BE2C (cell line): ENCODE measurements around the gene L3MBTL3.

ENCODE experiments used
- DNase-seq: peaks from one replicate; pipeline ENCODE4 v3.0.0-alpha.2; 2020
- H3K27me3 ChIP-seq: fragments of 250-450 bp; sonication (Bioruptor Pico); 2 replicates; pipeline ENCODE4 v1.5.1; 2020; ENCODE audit warnings: mild to moderate bottlenecking
- H3K36me3 ChIP-seq: fragments of 250-450 bp; sonication (Bioruptor Pico); 2 replicates; pipeline ENCODE4 v1.5.1; 2020; ENCODE audit warnings: mild to moderate bottlenecking
- H3K4me1 ChIP-seq: fragments of 250-450 bp; sonication (Bioruptor Pico); 2 replicates; pipeline ENCODE4 v1.5.1; 2020
- H3K4me3 ChIP-seq: 2 replicates; pipeline ENCODE4 v1.5.1; 2011; ENCODE audit warnings: low read depth, low read length
- H3K9me3 ChIP-seq: fragments of 250-450 bp; sonication (Bioruptor Pico); 2 replicates; pipeline ENCODE4 v1.5.1; 2020
- CTCF ChIP-seq: IDR thresholded peaks from 2 replicates; pipeline ENCODE4 v1.5.1; 2012; ENCODE audit warnings: mild to moderate bottlenecking, low read depth, low read length

The L3MBTL3 gene

DNA sequence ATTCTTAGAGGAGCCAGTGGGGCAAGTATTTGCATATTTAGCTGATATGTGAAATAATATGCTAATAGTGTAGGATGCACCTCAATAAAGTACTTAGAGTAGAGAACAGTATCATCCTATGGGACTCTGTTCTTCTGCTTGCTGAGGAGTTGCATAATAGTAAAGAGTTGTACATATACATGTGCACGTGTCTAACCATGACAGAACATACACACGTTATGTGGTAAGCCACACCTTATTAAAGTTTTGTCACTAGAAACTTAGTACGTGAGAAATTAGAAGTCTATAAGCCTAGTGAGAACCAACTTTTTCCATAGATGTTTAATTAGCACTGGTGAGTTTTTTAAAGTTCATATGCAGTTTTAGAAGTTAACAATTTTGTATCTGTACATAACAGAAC lies 80.7 kb downstream of the L3MBTL3 start:
- Histone ChIP-seq H3K9me3 (no peaks in the 10 kb centered on the region), H3K4me3 (no peak overlapping the region), H3K4me1 (no peaks in the 10 kb centered on the region), H3K36me3 (no peaks in the 10 kb centered on the region), H3K27me3 (no peaks in the 10 kb centered on the region)
- TF ChIP-seq CTCF, result no peak
- no peak for DNase-seq

DNA sequence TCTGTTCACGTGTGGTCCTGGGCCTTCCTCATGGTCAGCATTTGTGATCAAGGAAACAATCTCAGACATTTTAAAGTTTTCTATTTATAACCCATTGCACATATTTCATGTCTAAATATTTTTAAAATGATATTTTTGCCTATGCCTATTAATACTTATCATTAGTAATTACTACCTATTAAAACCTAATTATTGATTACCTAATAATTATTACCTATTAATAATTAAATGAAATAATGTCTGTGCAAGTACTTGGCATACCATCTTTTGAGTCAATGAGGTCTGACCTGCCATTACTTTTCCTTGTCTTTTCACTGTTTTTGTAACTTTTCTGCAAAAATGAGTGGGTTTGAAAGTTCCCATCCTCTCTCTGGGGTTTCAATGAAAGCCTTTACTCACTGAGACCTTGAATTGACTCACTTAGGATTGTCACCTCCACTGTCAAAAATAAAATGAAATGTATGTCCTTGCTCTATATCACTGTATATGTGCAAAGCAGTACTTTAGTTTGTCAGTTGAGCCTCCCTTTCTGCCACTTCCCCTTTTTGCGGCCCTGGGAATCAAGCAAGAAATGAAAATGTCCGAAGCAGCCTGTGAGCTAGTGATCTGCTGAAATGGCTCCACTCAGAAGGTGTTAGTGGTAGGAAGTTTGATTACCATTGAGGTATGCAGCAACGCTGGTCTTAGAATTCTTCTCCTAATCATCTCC lies 87.8 kb downstream of the L3MBTL3 start:
- Histone ChIP-seq H3K4me1 (no peaks in the 10 kb centered on the region), H3K4me3 (no peak overlapping the region), H3K9me3 (no peaks in the 10 kb centered on the region), H3K36me3 (no peaks in the 10 kb centered on the region), H3K27me3 (no peaks in the 10 kb centered on the region)
- DNase-seq, result no peak
- no peak for TF ChIP-seq CTCF

DNA sequence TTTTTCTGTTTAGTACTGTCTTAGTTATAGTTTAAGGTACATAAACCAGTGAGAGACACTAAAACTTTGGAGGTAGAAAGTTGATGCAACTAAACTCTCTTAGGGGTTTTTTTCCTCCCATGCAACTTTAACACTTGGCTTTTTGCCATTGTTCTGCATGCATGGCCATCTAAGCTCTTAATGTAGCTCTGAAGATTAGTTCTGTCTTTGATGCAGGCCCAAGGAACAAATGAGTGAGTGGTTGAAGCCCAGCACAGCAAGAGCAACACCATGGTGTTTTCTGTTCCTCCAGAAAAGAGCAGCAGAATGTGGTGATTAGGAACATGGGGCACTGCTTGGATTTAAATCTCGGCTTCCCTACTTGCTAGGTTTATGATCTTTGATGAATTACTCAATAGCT lies 89.3 kb downstream of the L3MBTL3 start:
- Histone ChIP-seq H3K9me3 (no peaks in the 10 kb centered on the region), H3K27me3 (no peaks in the 10 kb centered on the region), H3K4me3 (no peak overlapping the region), H3K4me1 (no peaks in the 10 kb centered on the region), H3K36me3 (no peaks in the 10 kb centered on the region)
- no peak for TF ChIP-seq CTCF
- DNase-seq, result no peak

- H3K27me3 ChIP-seq, result no peaks in the 10 kb centered on the region
- H3K36me3 ChIP-seq, result no peaks in the 10 kb centered on the region
- H3K9me3 ChIP-seq, result no peaks in the 10 kb centered on the region
- no peak for TF ChIP-seq CTCF
- DNase-seq, result no peak
- H3K4me3 ChIP-seq, result no peak overlapping the region
- H3K4me1 ChIP-seq, result peaks cover 2% of the 10 kb centered on the region; the same call in 1 of the 2 replicates
Observed at GRCh38 chr6:130111031-130111430, 92.7 kb downstream of the L3MBTL3 start.

- H3K27me3 ChIP-seq, result no peaks in the 10 kb centered on the region
- no peak for TF ChIP-seq CTCF
- DNase-seq, result no peak
- H3K4me1 ChIP-seq, result peaks cover 2% of the 10 kb centered on the region; the same call in 1 of the 2 replicates
- no peaks in the 10 kb centered on the region for H3K36me3 ChIP-seq
- no peak overlapping the region for H3K4me3 ChIP-seq
- no peaks in the 10 kb centered on the region for H3K9me3 ChIP-seq
Observed at GRCh38 chr6:130113201-130113710, 94.9 kb downstream of the L3MBTL3 start.

DNA sequence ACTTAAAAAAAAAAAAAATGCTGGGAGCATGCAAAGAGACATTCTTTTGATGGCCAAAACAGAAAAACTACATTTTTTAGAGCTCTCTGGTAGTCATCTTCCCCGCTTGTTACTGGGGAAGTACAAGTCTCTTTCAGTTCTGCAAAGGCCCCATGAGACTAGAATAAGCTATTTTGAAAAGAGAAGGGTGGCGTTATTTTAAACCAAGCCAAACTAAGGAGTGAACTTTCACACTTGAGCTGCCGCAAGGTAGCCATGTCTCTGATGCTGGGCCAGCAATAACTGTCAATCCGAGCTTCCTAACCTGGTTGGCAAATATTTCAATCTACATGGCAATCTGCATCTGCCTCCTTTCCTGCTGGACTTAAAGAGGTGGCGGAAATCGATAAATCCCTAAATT lies 96.7 kb downstream of the L3MBTL3 start:
- H3K27me3 ChIP-seq, result no peaks in the 10 kb centered on the region
- no peak for DNase-seq
- no peaks in the 10 kb centered on the region for H3K36me3 ChIP-seq
- peaks cover 2% of the 10 kb centered on the region; the same call in 1 of the 2 replicates for H3K4me1 ChIP-seq
- H3K9me3 ChIP-seq, result no peaks in the 10 kb centered on the region
- no peak overlapping the region for H3K4me3 ChIP-seq
- TF ChIP-seq CTCF, result no peak
